K562 (cell line): ENCODE results near the gene VDR. TPM values are rescaled to one million over a fixed set of nuclear protein-coding genes. Genes with fewer than 3 reads are reported as not detected.

Source experiments
- ATAC-seq: fragments of 200-7000 bp; cut with Tn5 transposase; 3 replicates; pipeline ENCODE4 v1.9.1; 2020; ENCODE audit warnings: moderate library complexity
- BruUV-seq: library from RNA; stranded (reverse); fragments of 400-500 nt; replicated peaks from 2 replicates; lab custom pipeline; 2021; lab: Mats Ljungman, UMichigan
- CTCF ChIA-PET: fragments of 300-600 bp; formaldehyde crosslinking; extraction: SDS; loops from one replicate; lab custom pipeline; 2021; ENCODE audit warnings: low intra/inter-chr PET ratio; lab: Yijun Ruan, JAX
- POLR2A ChIA-PET: fragments of 300-600, 350-650 bp; sonication (Branson Sonifier 250); formaldehyde crosslinking; extraction: SDS; loops from one replicate; lab custom pipeline; 2021; ENCODE audit warnings: antibody characterized with exemption, inconsistent platforms; lab: Yijun Ruan, JAX
- DNase-seq, 4 experiments: peaks; one replicate each; pipeline versions ENCODE4 v3.0.0 to v3.0.0-alpha.2; 2011 to 2018; ENCODE audit warnings: low spot score in 3 of 4, mixed read lengths in 3 of 4; ENCODE audit errors: extremely low read depth in 1 of 4
- FAIRE-seq: peaks from 2 replicates; lab custom pipeline; 2011; peaks lifted over from hg19 to GRCh38; lab: Jason Lieb, UNC
- H2AFZ ChIP-seq: 2 replicates; pipeline ENCODE4 v1.6.0; 2011; ENCODE audit warnings: low read depth, low read length, control low read depth, inconsistent platforms
- H3K27ac ChIP-seq: fragments of 200-600 bp; 3 replicates; pipeline ENCODE4 v1.8.0; 2011; ENCODE audit warnings: low read depth, mild to moderate bottlenecking, control low read depth, inconsistent platforms, low read length, moderate library complexity, mixed read lengths; ENCODE audit errors: extremely low read depth
- H3K27me3 ChIP-seq, 2 experiments: fragments of 300-600 bp in 1 of 2; 2 replicates in 1 of 2; 3 replicates in 1 of 2; pipeline versions ENCODE4 v1.6.0 to v1.8.0; 2011; ENCODE audit warnings: inconsistent platforms in 2 of 2, low read length in 2 of 2, mild to moderate bottlenecking in 1 of 2, mixed read lengths in 1 of 2, moderate library complexity in 1 of 2; ENCODE audit not compliant: control insufficient read depth in 2 of 2, insufficient read depth in 2 of 2
- H3K36me3 ChIP-seq: fragments of 300-600 bp; 3 replicates; pipeline ENCODE4 v1.8.0; 2011; ENCODE audit warnings: mild to moderate bottlenecking, low read length, inconsistent platforms; ENCODE audit not compliant: control insufficient read depth, insufficient read depth
- H3K4me1 ChIP-seq, 2 experiments: fragments of 200-600 bp in 1 of 2; replicated peaks in 1 of 2; 2 replicates in 1 of 2; 3 replicates in 1 of 2; pipeline versions ENCODE4 v1.5.1 to v1.8.0; 2011; ENCODE audit warnings: inconsistent platforms in 2 of 2, low read length in 2 of 2, mild to moderate bottlenecking in 1 of 2, mixed read lengths in 1 of 2, moderate library complexity in 1 of 2; ENCODE audit not compliant: control insufficient read depth in 2 of 2, insufficient read depth in 2 of 2
- H3K4me2 ChIP-seq: 2 replicates; pipeline ENCODE4 v1.6.1; 2011; ENCODE audit warnings: low read length, control low read depth, inconsistent platforms, mixed read lengths; ENCODE audit not compliant: insufficient read depth
- H3K4me3 ChIP-seq: fragments of 200-600 bp; sonication (generic), shearing (Covaris generic); 2 replicates; pipeline ENCODE4 v1.5.1; 2016; ENCODE audit warnings: control low read depth, inconsistent platforms
- H3K79me2 ChIP-seq: fragments of 200-600 bp; 3 replicates; pipeline ENCODE4 v1.8.0; 2011; ENCODE audit warnings: low read length, inconsistent platforms; ENCODE audit not compliant: control insufficient read depth, insufficient read depth
- H3K9ac ChIP-seq, 2 experiments: 2 replicates each; pipeline versions ENCODE4 v1.6.0 to v1.6.1; 2011; ENCODE audit warnings: low read depth in 2 of 2, low read length in 2 of 2, control low read depth in 1 of 2, inconsistent platforms in 1 of 2, mild to moderate bottlenecking in 1 of 2, mixed read lengths in 1 of 2; ENCODE audit not compliant: insufficient read depth in 1 of 2
- H3K9me1 ChIP-seq: one replicate; pipeline ENCODE4 v1.6.0; 2011; ENCODE audit warnings: inconsistent platforms, mild to moderate bottlenecking, low read length, moderate library complexity; ENCODE audit not compliant: control insufficient read depth, insufficient read depth
- H3K9me3 ChIP-seq: replicated peaks from 2 replicates; pipeline ENCODE4 v1.5.1; 2011; ENCODE audit warnings: low read depth, low read length, inconsistent platforms; ENCODE audit not compliant: control insufficient read depth, insufficient read depth
- H4K20me1 ChIP-seq: replicated peaks from 2 replicates; pipeline ENCODE4 v1.6.1; 2011; ENCODE audit warnings: low read length, inconsistent platforms, mixed read lengths; ENCODE audit not compliant: control insufficient read depth, insufficient read depth
- ARID4B ChIP-seq: sonication (generic); formaldehyde crosslinking; IDR thresholded peaks from 2 replicates; pipeline ENCODE4 v1.8.0; 2022; ENCODE audit warnings: mild to moderate bottlenecking, missing genetic modification reagents
- HLTF ChIP-seq: fragments of 450-650 bp; IDR thresholded peaks from 2 replicates; pipeline ENCODE4 v1.6.1; 2016
- MCM3 ChIP-seq: fragments of 450-650 bp; IDR thresholded peaks from 2 replicates; pipeline ENCODE4 v1.6.1; 2016
- NCOA6 ChIP-seq: fragments of 450-650 bp; IDR thresholded peaks from 2 replicates; pipeline ENCODE4 v1.6.1; 2017; ENCODE audit warnings: mild to moderate bottlenecking
- SETDB1 ChIP-seq: IDR thresholded peaks from one replicate; pipeline ENCODE4 v1.6.1; 2012; ENCODE audit warnings: low read length, control low read depth, inconsistent platforms
- UBTF ChIP-seq, 2 experiments: IDR thresholded peaks; 2 replicates each; pipeline ENCODE4 v1.6.1; 2012; ENCODE audit warnings: improper control_type of control experiment in 2 of 2, low read depth in 2 of 2, low read length in 2 of 2, borderline replicate concordance in 1 of 2
- ZBTB17 ChIP-seq: fragments of 450-650 bp; formaldehyde crosslinking; IDR thresholded peaks from 2 replicates; pipeline ENCODE4 v1.4.0; 2020; ENCODE audit warnings: mild to moderate bottlenecking
- ZKSCAN1 ChIP-seq: fragments of 150-350 bp; IDR thresholded peaks from 2 replicates; pipeline ENCODE4 v1.6.1; 2016; ENCODE audit warnings: low read depth, low read length
- ZNF184 ChIP-seq: sonication (generic); formaldehyde crosslinking; IDR thresholded peaks from 2 replicates; pipeline ENCODE4 v1.5.0; 2020; ENCODE audit warnings: missing genetic modification reagents
- ZNF253 ChIP-seq: fragments of 250-450 bp; sonication (Bioruptor Pico); conservative IDR thresholded peaks from 2 replicates; pipeline ENCODE4 v1.6.1; 2021; ENCODE audit warnings: mild to moderate bottlenecking
- ZNF354B ChIP-seq: fragments of 250-450 bp; sonication (Bioruptor Pico); IDR thresholded peaks from 2 replicates; pipeline ENCODE4 v1.4.0; 2020
- ZNF408 ChIP-seq: fragments of 250-450 bp; sonication (Bioruptor Pico); IDR thresholded peaks from 2 replicates; pipeline ENCODE4 v1.4.0; 2020; ENCODE audit warnings: low read depth, mild to moderate bottlenecking, moderate library complexity
- ZSCAN29 ChIP-seq: fragments of 450-650 bp; IDR thresholded peaks from 2 replicates; pipeline ENCODE4 v1.6.1; 2017
- WGBS: fragments of 100-300 bp; shearing (Covaris generic); methylation state at CpG from one replicate; pipeline ENCODE4 v1.1.6; 2016; ENCODE audit warnings: low coverage, mixed read lengths; ENCODE audit not compliant: insufficient coverage; ENCODE audit errors: missing lambda C conversion rate; 5-methylcytosine and 5-hydroxymethylcytosine counted together
- in situ Hi-C: fragments of 300-500 bp; cut with MboI; formaldehyde crosslinking; loops from 4 replicates; pipeline ENCODE4 v1.15.0; 2018; ENCODE audit warnings: inconsistent platforms, mixed read lengths
- intact Hi-C: fragments of 100-400 bp; cut with micrococcal nuclease; formaldehyde crosslinking; loops from 2 replicates; pipeline ENCODE4 v1.14.2; 2022
- polyA plus RNA-seq, 8 experiments: library from polyadenylated mRNA; depleted of rRNA in 4 of 8; stranded (reverse) in 5 of 8; unstranded in 3 of 8; fragments of >200 nt; fragmentation: Nextera tagmentation in 2 of 8; fragmentation: Illumina TruSeq in 1 of 8; extraction: Ambion mirVana in 2 of 8; extraction: Trizol in 1 of 8; gene quantifications; 2 replicates each; pipeline versions ENCODE4 v1.2.1 to v1.2.3, GENCODE V29; 2011 to 2014; ENCODE audit warnings: inconsistent platforms in 1 of 8, missing spikeins in 1 of 8
- total RNA-seq, 7 experiments: library from RNA; depleted of rRNA in 6 of 7; stranded (reverse); fragments of >200 nt in 6 of 7; fragmentation: Illumina TruSeq in 2 of 7; extraction: Trizol in 2 of 7; gene quantifications; 2 replicates each; pipeline versions ENCODE4 v1.2.1 to v1.2.3, GENCODE V29; 2011 to 2021; ENCODE audit warnings: low replicate concordance in 1 of 7
- TF ChIP-seq, protein P1 (sequence below): sonication (generic); formaldehyde crosslinking; IDR thresholded peaks from 2 replicates; pipeline ENCODE4 v1.8.0; 2022; ENCODE audit warnings: mild to moderate bottlenecking, missing genetic modification reagents

Gene VDR
- total and polyA plus RNA-seq, 9 of the 15 experiments (the other 6 are each of a cell fraction or from before 2014, with no cell fraction given), result 0.61 to 4.8 (median 2.0) TPM

- TF ChIP-seq, protein P1, sequence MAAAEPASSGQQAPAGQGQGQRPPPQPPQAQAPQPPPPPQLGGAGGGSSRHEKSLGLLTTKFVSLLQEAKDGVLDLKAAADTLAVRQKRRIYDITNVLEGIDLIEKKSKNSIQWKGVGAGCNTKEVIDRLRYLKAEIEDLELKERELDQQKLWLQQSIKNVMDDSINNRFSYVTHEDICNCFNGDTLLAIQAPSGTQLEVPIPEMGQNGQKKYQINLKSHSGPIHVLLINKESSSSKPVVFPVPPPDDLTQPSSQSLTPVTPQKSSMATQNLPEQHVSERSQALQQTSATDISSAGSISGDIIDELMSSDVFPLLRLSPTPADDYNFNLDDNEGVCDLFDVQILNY (CRISPR knock-in tag), result no peak
- TF ChIP-seq ZNF253 (CRISPR knock-in tag) (no peak), ZNF408 (CRISPR knock-in tag) (no peak), MCM3 (no peak), ZKSCAN1 (no peak), ZSCAN29 (no peak), SETDB1 (no peak), NCOA6 (no peak), UBTF (IDR thresholded peaks at IDR 0.05; ENCODE audit: borderline replicate concordance in 1 of 2, low read depth in 2 of 2, low read length in 2 of 2) (no peak), HLTF (no peak), ZNF184 (CRISPR knock-in tag) (no peak), ZBTB17 (CRISPR knock-in tag) (no peak), ARID4B (no peak), ZNF354B (CRISPR knock-in tag) (no peak)
Measured at GRCh38 chr12:47912556-47912955, 7.8 kb upstream of the VDR start.

More at GRCh38 chr12:47912556-47912955, 7.8 kb upstream of the VDR start:
- H3K4me2 ChIP-seq, result no peak overlapping the region
- no peak overlapping the region for H2AFZ ChIP-seq
- ATAC-seq, result no peak
- H3K9ac ChIP-seq, result no peak overlapping the region
- intact Hi-C loops (no loop called here), in situ Hi-C loops (no loop called here)
- no peaks in the 10 kb centered on the region for H3K36me3 ChIP-seq
- no TSS peak for BruUV-seq
- no peaks in the 10 kb centered on the region for H4K20me1 ChIP-seq
- H3K9me3 ChIP-seq, result no peaks in the 10 kb centered on the region
- H3K79me2 ChIP-seq, result no peaks in the 10 kb centered on the region
- DNase-seq, result no peak
- no peaks in the 10 kb centered on the region for H3K9me1 ChIP-seq
- ChIA-PET CTCF (no interaction called here), POLR2A (interaction anchor here (0.6 to 1.4 kb wide), 2 partner anchors 9 to 268 kb away, joined by 3 to 5 read pairs; no protein-coding TSS in a partner anchor)
- H3K27ac ChIP-seq, result no peak overlapping the region
- H3K27me3 ChIP-seq, result peaks cover 13 to 15% of the 10 kb centered on the region in 2 experiments
- WGBS, result 2% methylated on average over 4 of the region's 4 CpGs
- no peak overlapping the region for H3K4me3 ChIP-seq
- no peaks in the 10 kb centered on the region for H3K4me1 ChIP-seq
- no peak for FAIRE-seq
